Upper lobe of left lung (tissue), 6 donors: ENCODE data around the gene NME4. TPM values are rescaled to one million over a fixed set of nuclear protein-coding genes. Genes with fewer than 3 reads are reported as not detected.
"Not testable (repeated sequence)": the region's sequence is repeated elsewhere in the genome, so short reads cannot be mapped to it uniquely, and the experiment has no call there.

Source experiments
- ATAC-seq, 2 donors: fragments of 200-7000 bp; cut with Tn5 transposase; one replicate each; pipeline ENCODE4 v1.9.1; 2022; ENCODE audit warnings: mild to moderate bottlenecking in 2 of 2, moderate library complexity in 2 of 2; ENCODE audit not compliant: low FRiP score in 2 of 2
- DNase-seq, 2 donors: peaks; one replicate each; pipeline ENCODE4 v3.0.0-alpha.2; 2019 to 2020
- H3K27ac ChIP-seq, 4 donors: fragments of 200-600 bp; sonication (generic); one replicate each; pipeline ENCODE4 v1.5.1; 2016 to 2019
- H3K27me3 ChIP-seq, 4 donors: fragments of 200-600 bp; sonication (generic); one replicate each; pipeline ENCODE4 v1.5.1; 2017 to 2019
- H3K36me3 ChIP-seq, 4 donors: fragments of 200-600 bp; sonication (generic); one replicate each; pipeline ENCODE4 v1.5.1; 2016 to 2019
- H3K4me1 ChIP-seq, 4 donors: fragments of 200-600 bp; sonication (generic); one replicate each; pipeline ENCODE4 v1.5.1; 2018 to 2019
- H3K4me3 ChIP-seq, 4 donors: fragments of 200-600 bp; sonication (generic); one replicate each; pipeline ENCODE4 v1.5.1; 2017 to 2019; ENCODE audit warnings: mild to moderate bottlenecking in 2 of 4, moderate library complexity in 1 of 4
- H3K9me3 ChIP-seq, 4 donors: fragments of 200-600 bp; sonication (generic); one replicate each; pipeline ENCODE4 v1.5.1; 2018 to 2019
- EP300 ChIP-seq, 4 donors: sonication (generic); formaldehyde crosslinking; IDR thresholded peaks; one replicate each; pipeline ENCODE4 v1.5.1; 2017; ENCODE audit warnings: antibody characterized with exemption in 4 of 4, control low read depth in 2 of 4
- POLR2A ChIP-seq, 4 donors: fragments of 450-650 bp; IDR thresholded peaks; one replicate each; pipeline ENCODE4 v1.5.1; 2016 to 2017; ENCODE audit warnings: antibody characterized with exemption in 4 of 4, mild to moderate bottlenecking in 2 of 4
- POLR2AphosphoS5 ChIP-seq, 2 donors: sonication (generic); formaldehyde crosslinking; IDR thresholded peaks; one replicate each; pipeline ENCODE4 v1.5.1; 2017; ENCODE audit warnings: antibody characterized with exemption in 2 of 2
- WGBS, 2 donors: methylation state at CpG; one replicate each; pipeline ENCODE4 v1.1.5; 2017 to 2018; 5-methylcytosine and 5-hydroxymethylcytosine counted together
- total RNA-seq, 6 donors: library from RNA; depleted of rRNA in 4 of 6; stranded (reverse); fragments of >200 nt in 4 of 6; gene quantifications; one replicate each; pipeline versions ENCODE4 v1.1.0 to v1.2.1, GENCODE V29; 2016 to 2021
- TF ChIP-seq, protein P1 (sequence below), 6 experiments: fragments of 450-650 bp in 4 of 6; fragments of 200-600 bp in 2 of 6; sonication (generic) in 2 of 6; IDR thresholded peaks; one replicate each; pipeline ENCODE4 v1.5.1; 2016 to 2019; ENCODE audit warnings: antibody characterized with exemption in 6 of 6
- donor health status: DM: no; HTN: no; CAD: no; lungs with moderate emphysema.
- donor health status: DM: no; HTN: yes; CAD: no; lungs with severe emphysema.

NME4 gene
- total RNA-seq, 6 donors from 2014 or later: 22.1 to 57.6 (median 41.8) TPM

DNA sequence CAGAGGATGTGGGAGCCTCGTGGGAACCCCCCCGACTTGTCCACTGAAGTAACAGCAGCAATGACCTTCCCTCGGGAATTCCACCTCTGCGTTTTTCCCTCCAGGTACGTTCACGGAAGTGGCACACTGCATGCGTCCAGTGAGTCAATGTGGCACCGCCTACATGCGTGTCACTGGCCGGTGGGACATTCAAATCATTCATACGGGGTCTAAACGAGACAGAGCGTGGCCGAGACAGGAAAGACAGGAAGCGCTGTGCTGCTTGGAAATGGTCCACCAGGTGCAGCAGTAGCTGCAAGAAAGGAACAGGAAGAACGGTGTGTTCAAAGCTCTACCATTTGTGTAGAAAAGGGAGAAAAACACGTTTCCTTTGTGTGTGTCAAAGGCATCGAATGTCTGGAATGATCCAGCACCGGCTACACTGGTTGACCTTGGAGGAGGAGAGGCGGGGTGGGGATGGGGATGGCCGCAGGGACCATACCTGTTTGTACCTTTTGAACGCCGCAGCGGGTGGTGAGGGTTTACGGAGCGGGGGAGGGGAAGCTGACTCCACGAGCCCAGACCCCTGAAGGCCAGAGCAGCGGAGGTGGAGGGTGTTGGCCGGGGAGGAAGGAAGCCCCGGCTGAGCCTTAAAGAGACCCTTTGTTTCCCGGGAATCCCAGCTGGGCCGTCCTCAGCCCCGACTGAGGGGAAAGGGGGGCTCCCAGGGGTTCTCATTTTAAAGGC lies 13.5 kb upstream of the NME4 start:
- H3K4me3 ChIP-seq: peak overlapping the region in 3 of 4 donors; percentile 98 to 100 (median 98)
- H3K9me3 ChIP-seq: no peaks in the 10 kb centered on the region
- peak overlapping the region; percentile 68 to 95 (median 82) for H3K27ac ChIP-seq
- peaks cover 28 to 47% (median 43%) of the 10 kb centered on the region in 4 donors for H3K4me1 ChIP-seq
- ATAC-seq (peak in 1 of 2 donors; percentile 35), DNase-seq (peak in 1 of 2 donors; percentile 76)
- H3K36me3 ChIP-seq: no peaks in the 10 kb centered on the region
- 17 to 21% methylated on average over 33 of the region's 33 CpGs for WGBS, 2 donors
- TF ChIP-seq POLR2AphosphoS5 (IDR thresholded peaks at IDR 0.05): peak in 1 of 2 donors; percentile 47
- TF ChIP-seq, protein P1, sequence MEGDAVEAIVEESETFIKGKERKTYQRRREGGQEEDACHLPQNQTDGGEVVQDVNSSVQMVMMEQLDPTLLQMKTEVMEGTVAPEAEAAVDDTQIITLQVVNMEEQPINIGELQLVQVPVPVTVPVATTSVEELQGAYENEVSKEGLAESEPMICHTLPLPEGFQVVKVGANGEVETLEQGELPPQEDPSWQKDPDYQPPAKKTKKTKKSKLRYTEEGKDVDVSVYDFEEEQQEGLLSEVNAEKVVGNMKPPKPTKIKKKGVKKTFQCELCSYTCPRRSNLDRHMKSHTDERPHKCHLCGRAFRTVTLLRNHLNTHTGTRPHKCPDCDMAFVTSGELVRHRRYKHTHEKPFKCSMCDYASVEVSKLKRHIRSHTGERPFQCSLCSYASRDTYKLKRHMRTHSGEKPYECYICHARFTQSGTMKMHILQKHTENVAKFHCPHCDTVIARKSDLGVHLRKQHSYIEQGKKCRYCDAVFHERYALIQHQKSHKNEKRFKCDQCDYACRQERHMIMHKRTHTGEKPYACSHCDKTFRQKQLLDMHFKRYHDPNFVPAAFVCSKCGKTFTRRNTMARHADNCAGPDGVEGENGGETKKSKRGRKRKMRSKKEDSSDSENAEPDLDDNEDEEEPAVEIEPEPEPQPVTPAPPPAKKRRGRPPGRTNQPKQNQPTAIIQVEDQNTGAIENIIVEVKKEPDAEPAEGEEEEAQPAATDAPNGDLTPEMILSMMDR (IDR thresholded peaks at IDR 0.05): no peak
- no peaks in the 10 kb centered on the region for H3K27me3 ChIP-seq

GRCh38 chr16:386641-387156 lies 10.3 kb upstream of the NME4 start:
- WGBS, 2 donors: 82 to 83% methylated on average over 19 of the region's 19 CpGs
- ATAC-seq: no peak

DNA sequence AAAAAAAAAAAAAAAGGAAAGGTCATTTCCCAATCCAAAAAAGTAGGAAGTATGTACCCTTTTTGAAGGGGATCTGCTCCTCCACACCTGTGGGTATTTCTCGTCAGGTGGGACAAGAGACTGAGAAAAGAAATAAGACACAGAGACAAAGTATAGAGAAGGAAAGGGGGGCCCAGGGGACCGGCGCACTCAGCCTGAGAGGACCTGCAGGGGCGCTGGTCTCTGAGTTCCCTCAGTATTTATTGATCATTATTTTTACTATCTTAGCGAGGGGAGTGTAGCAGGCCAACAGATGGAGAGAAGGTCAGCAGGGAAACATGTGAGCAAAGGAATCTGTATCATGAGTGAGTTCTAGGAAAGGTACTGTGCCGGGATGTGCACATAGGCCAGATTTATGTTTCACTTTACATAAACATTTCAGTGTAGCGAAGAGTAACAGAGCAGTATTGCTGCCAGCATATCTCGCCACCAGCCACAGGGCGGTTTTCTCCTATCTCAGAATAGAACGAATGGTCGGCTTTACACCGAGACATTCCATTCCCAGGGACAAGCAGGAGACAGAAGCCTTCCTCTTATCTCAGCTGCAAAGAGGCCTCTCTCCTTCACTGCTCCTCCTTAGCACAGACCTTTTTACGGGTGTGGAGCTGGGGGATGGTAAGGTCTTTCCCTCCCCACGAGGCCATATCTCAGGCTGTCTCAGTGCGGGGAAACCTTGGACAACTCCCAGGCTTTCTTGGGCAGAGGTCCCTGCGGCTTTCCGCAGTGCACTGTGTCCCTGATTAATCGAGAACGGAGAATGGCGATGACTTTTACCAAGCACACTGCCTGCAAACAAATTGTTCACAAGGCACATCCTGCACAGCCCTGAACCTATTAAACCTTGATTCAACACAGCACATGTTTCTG lies 9.0 kb upstream of the NME4 start:
- not testable (repeated sequence) for DNase-seq, H3K4me3 ChIP-seq, H3K9me3 ChIP-seq, H3K36me3 ChIP-seq, ATAC-seq, H3K27me3 ChIP-seq, H3K27ac ChIP-seq
- peaks cover 8 to 15% (median 14%) of the 10 kb centered on the region in 4 donors for H3K4me1 ChIP-seq
- WGBS, 2 donors: 55 to 58% methylated on average over 18 to 20 of the region's 20 CpGs

More at GRCh38 chr16:386641-387156, 10.3 kb upstream of the NME4 start:
- no peak for DNase-seq
- no peaks in the 10 kb centered on the region for H3K9me3 ChIP-seq
- no peaks in the 10 kb centered on the region for H3K27me3 ChIP-seq
- H3K27ac ChIP-seq: no peak overlapping the region
- TF ChIP-seq POLR2A (IDR thresholded peaks at IDR 0.05): no peak
- no peak for TF ChIP-seq EP300 (IDR thresholded peaks at IDR 0.05)
- TF ChIP-seq, protein P1 (IDR thresholded peaks at IDR 0.05): no peak
- TF ChIP-seq POLR2AphosphoS5 (IDR thresholded peaks at IDR 0.05): no peak
- H3K4me3 ChIP-seq: no peak overlapping the region
- H3K4me1 ChIP-seq: peaks cover 12 to 20% (median 20%) of the 10 kb centered on the region in 4 donors
- H3K36me3 ChIP-seq: no peaks in the 10 kb centered on the region

DNA sequence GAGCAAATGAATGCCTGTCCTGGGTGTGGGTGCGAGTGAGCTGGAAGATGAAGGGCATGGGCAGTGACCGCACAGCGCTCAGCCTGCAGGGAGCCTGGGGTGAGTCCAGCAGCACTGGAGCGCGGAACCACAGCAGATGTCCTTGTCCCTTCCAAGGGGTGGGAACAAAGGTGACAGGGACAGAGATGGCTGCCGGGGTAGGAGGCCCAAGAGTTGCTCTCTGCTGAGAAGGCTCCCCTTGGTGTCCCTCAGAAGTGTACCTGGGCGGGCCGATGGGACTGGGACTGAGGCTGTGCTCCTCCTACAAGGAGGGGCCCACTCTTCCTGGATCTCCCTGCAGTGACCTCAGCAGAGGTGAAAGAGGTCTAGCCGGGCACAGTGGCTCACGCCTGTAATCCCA lies 7.6 kb upstream of the NME4 start:
- TF ChIP-seq POLR2A (IDR thresholded peaks at IDR 0.05) (no peak), EP300 (IDR thresholded peaks at IDR 0.05) (no peak), POLR2AphosphoS5 (IDR thresholded peaks at IDR 0.05) (no peak)
- TF ChIP-seq, protein P1 (IDR thresholded peaks at IDR 0.05): no peak
- WGBS, 2 donors: 92 to 100% methylated on average over 8 to 10 of the region's 10 CpGs
- Histone ChIP-seq H3K4me1 (peaks cover 0 to 2% (median under 1%) of the 10 kb centered on the region in 4 donors), H3K9me3 (peaks cover 0 to 3% (median 0%) of the 10 kb centered on the region in 4 donors), H3K36me3 (no peaks in the 10 kb centered on the region), H3K4me3 (no peak overlapping the region), H3K27ac (no peak overlapping the region), H3K27me3 (no peaks in the 10 kb centered on the region)
- DNase-seq (no peak), ATAC-seq (no peak)

- DNase-seq: peak; percentile 71 to 91
- peaks cover 0 to 3% (median 0%) of the 10 kb centered on the region in 4 donors for H3K9me3 ChIP-seq
- H3K36me3 ChIP-seq: no peaks in the 10 kb centered on the region
- TF ChIP-seq EP300 (IDR thresholded peaks at IDR 0.05): no peak
- TF ChIP-seq POLR2A (IDR thresholded peaks at IDR 0.05): no peak
- TF ChIP-seq, protein P1 (IDR thresholded peaks at IDR 0.05): peak; percentile 67 to 86 (median 77)
- H3K27me3 ChIP-seq: no peaks in the 10 kb centered on the region
- no peak overlapping the region for H3K27ac ChIP-seq
- peaks cover 6 to 9% (median 8%) of the 10 kb centered on the region in 4 donors for H3K4me1 ChIP-seq
- H3K4me3 ChIP-seq: no peak overlapping the region
- ATAC-seq: peak; percentile 86 to 88
- 72 to 88% methylated on average over 4 to 7 of the region's 7 CpGs for WGBS, 2 donors
These were observed 5.1 kb upstream of the NME4 start for GRCh38 chr16:391885-392335.
